Gastrocnemius medialis (tissue), 4 donors: ENCODE measurements around the gene EYA3.

Experiments used
- CTCF ChIP-seq, 5 experiments: fragments of 450-650 bp in 3 of 5; fragments of 200-600 bp in 2 of 5; sonication (generic) in 2 of 5; IDR thresholded peaks in 4 of 5; conservative IDR thresholded peaks in 1 of 5; 1 replicate in 4 of 5; 2 replicates in 1 of 5; pipeline ENCODE4 v1.5.1; 2016 to 2019; ENCODE audit warnings: antibody characterized with exemption in 5 of 5, mild to moderate bottlenecking in 3 of 5, moderate library complexity in 3 of 5
- POLR2A ChIP-seq, 2 donors: fragments of 450-650 bp; IDR thresholded peaks; one replicate each; pipeline ENCODE4 v1.6.1; 2017; ENCODE audit warnings: antibody characterized with exemption in 2 of 2, mild to moderate bottlenecking in 2 of 2, moderate library complexity in 2 of 2

- TF ChIP-seq CTCF (IDR thresholded peaks at IDR 0.05 in 4 of 5, conservative IDR thresholded peaks at IDR 0.05 in 1 of 5), result no peak
- no peak for TF ChIP-seq POLR2A (IDR thresholded peaks at IDR 0.05)
Observed at GRCh38 chr1:28066393-28067154, 21.8 kb downstream of the EYA3 start.
